Liver (tissue), 3 donors: ENCODE data around the gene PNMA8C.

Source experiments
- CTCF ChIP-seq: fragments of 150-350 bp; IDR thresholded peaks from 2 replicates; pipeline ENCODE4 v1.5.1; 2017; ENCODE audit warnings: improper control_type of control experiment, low read depth, low read length; ENCODE audit not compliant: missing input control
- HNF4A ChIP-seq, 2 donors: conservative IDR thresholded peaks; 2 replicates each; pipeline ENCODE4 v1.6.1; 2016; ENCODE audit warnings: antibody characterized with exemption in 2 of 2, mild to moderate bottlenecking in 2 of 2
- JUND ChIP-seq, 2 donors: IDR thresholded peaks; 2 replicates each; pipeline ENCODE4 v1.6.1; 2016; ENCODE audit warnings: antibody characterized with exemption in 2 of 2
- MAX ChIP-seq: IDR thresholded peaks from 2 replicates; pipeline ENCODE4 v1.6.1; 2016; ENCODE audit warnings: antibody characterized with exemption
- RAD21 ChIP-seq, 2 donors: IDR thresholded peaks; 2 replicates each; pipeline ENCODE4 v1.6.1; 2016; ENCODE audit warnings: antibody characterized with exemption in 2 of 2, mild to moderate bottlenecking in 2 of 2
- REST ChIP-seq: IDR thresholded peaks from 2 replicates; pipeline ENCODE4 v1.6.1; 2016; ENCODE audit warnings: antibody characterized with exemption, mild to moderate bottlenecking
- SP1 ChIP-seq: IDR thresholded peaks from 2 replicates; pipeline ENCODE4 v1.6.1; 2018; ENCODE audit warnings: antibody characterized with exemption, mild to moderate bottlenecking
- TAF1 ChIP-seq: conservative IDR thresholded peaks from 2 replicates; pipeline ENCODE4 v1.6.1; 2016; ENCODE audit warnings: antibody characterized with exemption, mild to moderate bottlenecking
- donor health status: healthy.
- donor health status: healthy.

- TF ChIP-seq CTCF (no peak), MAX (no peak), HNF4A (conservative IDR thresholded peaks at IDR 0.05) (no peak), JUND (IDR thresholded peaks at IDR 0.05) (no peak), SP1 (no peak), TAF1 (no peak), RAD21 (IDR thresholded peaks at IDR 0.05) (no peak), REST (no peak)
Observed at GRCh38 chr19:46448601-46449000, 19.9 kb upstream of the PNMA8C start.
